AG04450 (cell line): Measurements from ENCODE around the gene COL5A3. TPM values are rescaled to one million over a fixed set of nuclear protein-coding genes. Genes with fewer than 3 reads are reported as not detected.

Source experiments
- CTCF ChIA-PET: fragments of 300-600, 350-600 bp; formaldehyde crosslinking; extraction: SDS; loops from one replicate; lab custom pipeline; 2022; ENCODE audit warnings: antibody characterized with exemption, inconsistent platforms; lab: Charles Lee
- POLR2A ChIA-PET: fragments of 350-600 bp; formaldehyde crosslinking; extraction: SDS; loops from one replicate; lab custom pipeline; 2021; ENCODE audit warnings: antibody characterized with exemption, inconsistent platforms; lab: Yijun Ruan, JAX
- DNase-seq: peaks from one replicate; pipeline ENCODE4 v3.0.0-alpha.2; 2011; ENCODE audit warnings: low read depth, low spot score
- H3K27ac ChIP-seq: one replicate; pipeline ENCODE4 v1.5.1; 2012; ENCODE audit warnings: low read depth, low read length, control low read depth
- H3K27me3 ChIP-seq: one replicate; pipeline ENCODE4 v1.6.0; 2012; ENCODE audit warnings: low read length; ENCODE audit not compliant: control insufficient read depth, insufficient read depth
- H3K4me3 ChIP-seq: 2 replicates; pipeline ENCODE4 v1.5.1; 2011; ENCODE audit warnings: mild to moderate bottlenecking, low read depth, low read length, control low read depth
- H3K9me3 ChIP-seq: 2 replicates; pipeline ENCODE4 v1.5.1; 2012; ENCODE audit warnings: low read length; ENCODE audit not compliant: control insufficient read depth, insufficient read depth
- polyA plus RNA-seq: library from polyadenylated mRNA; depleted of rRNA; stranded (reverse); fragments of >200 nt; gene quantifications from 2 replicates; pipeline ENCODE4 v1.2.3, GENCODE V29; 2011
- TF ChIP-seq, protein P1 (sequence below): IDR thresholded peaks from 2 replicates; pipeline ENCODE4 v1.5.1; 2011; ENCODE audit warnings: low read depth, low read length, control low read depth, inconsistent platforms

The COL5A3 gene
- polyA plus RNA-seq, 1 experiment, result 1.6 TPM

GRCh38 chr19:9995999-9996398 lies 14.3 kb downstream of the COL5A3 start:
- no peak overlapping the region for H3K4me3 ChIP-seq
- no peak for DNase-seq
- no peaks in the 10 kb centered on the region for H3K27me3 ChIP-seq
- H3K27ac ChIP-seq, result no peak overlapping the region
- CTCF ChIA-PET, result no interaction called here
- H3K9me3 ChIP-seq, result no peaks in the 10 kb centered on the region
- POLR2A ChIA-PET, result no interaction called here
- TF ChIP-seq, protein P1, sequence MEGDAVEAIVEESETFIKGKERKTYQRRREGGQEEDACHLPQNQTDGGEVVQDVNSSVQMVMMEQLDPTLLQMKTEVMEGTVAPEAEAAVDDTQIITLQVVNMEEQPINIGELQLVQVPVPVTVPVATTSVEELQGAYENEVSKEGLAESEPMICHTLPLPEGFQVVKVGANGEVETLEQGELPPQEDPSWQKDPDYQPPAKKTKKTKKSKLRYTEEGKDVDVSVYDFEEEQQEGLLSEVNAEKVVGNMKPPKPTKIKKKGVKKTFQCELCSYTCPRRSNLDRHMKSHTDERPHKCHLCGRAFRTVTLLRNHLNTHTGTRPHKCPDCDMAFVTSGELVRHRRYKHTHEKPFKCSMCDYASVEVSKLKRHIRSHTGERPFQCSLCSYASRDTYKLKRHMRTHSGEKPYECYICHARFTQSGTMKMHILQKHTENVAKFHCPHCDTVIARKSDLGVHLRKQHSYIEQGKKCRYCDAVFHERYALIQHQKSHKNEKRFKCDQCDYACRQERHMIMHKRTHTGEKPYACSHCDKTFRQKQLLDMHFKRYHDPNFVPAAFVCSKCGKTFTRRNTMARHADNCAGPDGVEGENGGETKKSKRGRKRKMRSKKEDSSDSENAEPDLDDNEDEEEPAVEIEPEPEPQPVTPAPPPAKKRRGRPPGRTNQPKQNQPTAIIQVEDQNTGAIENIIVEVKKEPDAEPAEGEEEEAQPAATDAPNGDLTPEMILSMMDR, result no peak

- ChIA-PET CTCF (no interaction called here), POLR2A (no interaction called here)
- Histone ChIP-seq H3K27ac (no peak overlapping the region), H3K4me3 (no peak overlapping the region), H3K27me3 (no peaks in the 10 kb centered on the region), H3K9me3 (no peaks in the 10 kb centered on the region)
- TF ChIP-seq, protein P1, result no peak
- DNase-seq, result no peak
These were observed 15.2 kb downstream of the COL5A3 start for GRCh38 chr19:9995084-9995483.

GRCh38 chr19:9991425-9992191 lies 18.7 kb downstream of the COL5A3 start:
- ChIA-PET POLR2A (no interaction called here), CTCF (interaction anchor here (0.6 to 1.4 kb wide), 2 partner anchors 9 to 1720 kb away, joined by 5 to 10 read pairs; no protein-coding TSS in a partner anchor)
- no peaks in the 10 kb centered on the region for H3K9me3 ChIP-seq
- H3K27ac ChIP-seq, result no peak overlapping the region
- no peaks in the 10 kb centered on the region for H3K27me3 ChIP-seq
- no peak for DNase-seq
- TF ChIP-seq, protein P1, result no peak
- no peak overlapping the region for H3K4me3 ChIP-seq

DNA sequence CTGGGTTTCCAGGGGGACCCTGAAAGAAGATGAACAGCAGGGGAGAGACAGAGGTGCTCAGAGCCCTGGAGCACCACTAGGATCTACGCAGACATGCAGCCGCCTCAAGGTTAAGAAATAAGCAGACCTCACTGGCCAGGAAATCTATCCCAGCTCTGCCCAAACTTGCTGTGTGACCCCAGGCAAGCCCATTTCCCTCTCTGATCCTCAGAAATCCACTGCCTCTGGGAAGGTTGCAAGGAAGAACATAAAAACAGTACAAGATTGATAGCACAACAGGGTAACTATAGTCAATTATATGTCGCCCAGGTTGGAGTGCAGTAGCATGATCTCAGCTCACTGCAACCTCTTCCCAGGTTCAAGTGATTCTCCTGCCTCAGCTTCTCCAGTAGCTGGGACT lies 20.8 kb downstream of the COL5A3 start:
- TF ChIP-seq, protein P1, result no peak
- Histone ChIP-seq H3K27ac (no peak overlapping the region), H3K4me3 (no peak overlapping the region), H3K27me3 (no peaks in the 10 kb centered on the region), H3K9me3 (no peaks in the 10 kb centered on the region)
- ChIA-PET CTCF (interaction anchor here (1.7 to 7.2 kb wide), 2 partner anchors 11 to 38 kb away, joined by 5 to 57 read pairs; no protein-coding TSS in a partner anchor), POLR2A (interaction anchor here (0.7 kb wide), 1 partner anchor 41 kb away, joined by 6 read pairs; no protein-coding TSS in a partner anchor)
- no peak for DNase-seq

DNA sequence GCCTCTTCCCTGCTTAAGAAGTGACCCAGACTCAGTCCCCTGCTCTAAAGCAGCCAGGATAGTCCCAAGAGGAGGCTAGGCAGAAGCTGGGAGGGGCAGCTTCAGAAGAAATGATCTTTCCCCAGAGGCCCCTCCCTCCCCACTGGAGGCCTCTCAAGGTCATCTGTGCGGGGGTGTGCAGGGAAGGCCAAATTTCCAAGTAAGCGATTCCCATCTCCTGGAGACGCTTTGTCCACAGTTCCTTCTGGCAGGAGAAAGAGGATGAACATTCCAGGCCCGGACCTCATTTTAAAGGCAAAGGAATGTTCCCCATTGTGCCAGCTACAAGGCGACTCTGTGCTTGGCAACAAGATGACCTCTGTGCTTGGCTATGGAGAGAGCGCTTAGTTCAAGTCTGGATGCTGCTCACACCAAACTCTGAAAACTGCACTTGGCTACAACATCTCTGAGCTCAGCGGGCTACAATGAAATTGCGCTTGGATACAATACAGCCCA lies 23.5 kb downstream of the COL5A3 start:
- H3K27ac ChIP-seq, result no peak overlapping the region
- POLR2A ChIA-PET, result no interaction called here
- no peak for DNase-seq
- no peaks in the 10 kb centered on the region for H3K9me3 ChIP-seq
- CTCF ChIA-PET, result interaction anchor here (1.0 to 7.2 kb wide), 3 partner anchors 11 to 41 kb away, joined by 3 to 57 read pairs (median 5); no protein-coding TSS in a partner anchor
- H3K27me3 ChIP-seq, result no peaks in the 10 kb centered on the region
- TF ChIP-seq, protein P1, result no peak
- no peak overlapping the region for H3K4me3 ChIP-seq
